Right renal pelvis (tissue), 4 donors: ENCODE data around the gene KCND3. TPM values are rescaled to one million over a fixed set of nuclear protein-coding genes. Genes with fewer than 3 reads are reported as not detected.
"Not testable (repeated sequence)": the region's sequence is repeated elsewhere in the genome, so short reads cannot be mapped to it uniquely, and the experiment has no call there.

ENCODE experiments used
- DNase-seq, 4 donors: peaks; one replicate each; pipeline ENCODE4 v3.0.0-alpha.2; 2013; ENCODE audit warnings: low read depth in 4 of 4, low spot score in 3 of 4, missing footprints in 1 of 4
- polyA plus RNA-seq, 4 donors: library from polyadenylated mRNA; unstranded; fragments of 120-200 nt; gene quantifications; one replicate each; pipeline ENCODE4 v1.2.1, GENCODE V29; 2013; ENCODE audit not compliant: insufficient read length in 4 of 4

KCND3 gene
- polyA plus RNA-seq, 4 donors, result 0.93 to 1.6 (median 1.3) TPM

DNA sequence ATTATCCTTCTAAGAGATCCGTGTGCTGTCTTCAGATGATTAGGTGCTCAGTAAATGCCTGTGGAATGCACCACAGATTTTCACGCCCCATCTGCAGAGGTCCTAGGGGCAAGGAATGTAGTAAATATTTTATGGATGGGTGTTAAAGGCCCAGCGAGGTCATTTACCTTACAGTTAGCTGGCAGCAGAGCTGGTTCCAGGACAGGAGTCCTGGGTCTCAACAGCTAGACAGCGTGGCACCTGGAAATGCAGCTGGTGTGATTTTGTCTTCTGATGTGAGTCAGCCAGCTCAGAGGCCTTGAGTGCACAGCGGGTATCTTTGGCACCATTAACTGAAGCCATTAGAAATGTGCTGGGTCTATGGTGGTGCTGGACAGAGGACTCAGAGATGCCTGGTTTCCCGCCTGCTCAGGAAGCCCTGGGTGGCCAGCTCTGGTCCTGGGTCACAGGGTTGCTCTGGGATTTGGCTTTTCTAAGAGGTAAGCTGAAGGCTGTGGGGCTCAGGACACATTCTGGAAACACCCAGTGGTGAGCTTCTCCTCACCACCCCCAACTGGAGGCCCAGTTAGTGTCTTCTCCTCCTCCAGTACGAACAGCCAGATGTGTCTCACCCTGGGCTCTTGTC is 168.2 kb downstream of the KCND3 start:
- DNase-seq, result no peak

- DNase-seq, result no peak
Measured at GRCh38 chr1:111819566-111820263, 169.8 kb downstream of the KCND3 start.

GRCh38 chr1:111818546-111818945 is 170.9 kb downstream of the KCND3 start:
- DNase-seq, result no peak

DNA sequence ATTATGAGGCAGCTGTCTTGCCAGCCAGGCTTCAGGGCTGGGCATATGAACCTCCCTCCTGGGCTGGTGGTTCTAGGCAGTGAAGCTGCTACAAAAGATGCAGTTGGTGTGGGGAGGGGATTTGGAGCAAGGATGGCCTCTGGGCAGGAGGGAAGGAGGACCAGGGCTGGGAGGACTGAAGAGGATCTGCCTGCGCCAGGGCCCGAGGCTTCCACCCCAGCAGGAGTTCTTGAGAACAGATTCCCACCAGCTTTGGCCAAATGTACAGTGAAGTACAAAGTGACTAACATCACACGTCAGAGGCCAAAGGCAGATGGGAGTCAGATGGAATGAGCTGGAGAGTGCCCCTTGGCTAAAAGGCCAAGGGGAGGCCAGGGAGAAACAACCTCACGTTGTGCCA is 171.4 kb downstream of the KCND3 start:
- no peak for DNase-seq

DNA sequence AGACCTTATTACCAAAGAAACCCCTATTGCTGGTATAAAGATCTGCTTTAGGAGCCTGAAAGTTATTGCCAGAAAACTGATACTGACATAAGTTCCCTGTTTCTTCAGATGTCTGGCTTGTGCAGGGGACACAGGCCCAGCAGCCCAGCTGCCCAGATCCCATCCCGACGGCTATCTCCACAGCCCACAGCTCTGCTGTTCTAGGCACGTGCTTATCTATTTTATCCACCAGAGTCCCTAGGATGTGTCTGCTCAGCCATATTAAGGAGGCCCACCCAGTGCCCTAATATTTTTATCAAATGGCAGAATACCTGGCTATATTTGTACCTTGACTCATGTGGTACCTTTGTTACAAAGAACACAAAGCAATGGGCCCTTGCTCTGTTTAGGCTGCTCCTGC is 174.8 kb downstream of the KCND3 start:
- no peak for DNase-seq

DNA sequence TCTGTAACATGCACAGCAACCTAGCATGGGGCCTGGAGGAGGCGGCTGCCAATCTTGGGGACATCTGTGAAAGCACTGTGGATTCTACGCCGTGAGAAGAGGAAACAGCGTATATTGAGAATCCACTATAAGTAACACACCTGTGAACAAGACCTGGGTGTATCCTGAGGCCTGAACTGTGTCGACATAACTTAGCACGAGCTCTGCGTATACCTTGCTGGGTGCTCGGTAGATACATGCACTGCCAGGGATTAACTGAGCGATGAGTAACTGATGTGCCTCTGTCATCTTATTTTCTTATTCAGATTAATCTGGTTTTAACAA is 175.2 kb downstream of the KCND3 start:
- no peak for DNase-seq

GRCh38 chr1:111813440-111814304 is 175.8 kb downstream of the KCND3 start:
- DNase-seq, result no peak

DNA sequence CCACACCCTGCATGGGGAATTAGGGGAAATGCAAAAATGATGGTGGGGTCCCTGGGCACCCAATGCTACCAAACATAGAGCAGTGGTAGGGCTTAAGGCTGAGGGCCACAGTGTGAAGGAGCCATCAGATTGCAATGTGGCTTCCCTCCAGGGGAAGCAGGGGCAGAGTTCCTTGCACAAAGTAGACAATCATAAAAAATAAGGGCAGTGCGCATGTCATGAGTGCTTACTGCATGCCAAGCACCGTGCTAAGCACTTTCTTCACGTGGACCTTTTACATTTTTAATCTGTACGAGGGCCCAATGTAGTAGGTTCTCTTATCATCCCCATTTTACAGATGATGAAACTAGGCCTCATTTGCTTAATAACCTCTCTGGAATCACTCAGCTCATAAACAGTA is 177.2 kb downstream of the KCND3 start:
- DNase-seq, result no peak

DNA sequence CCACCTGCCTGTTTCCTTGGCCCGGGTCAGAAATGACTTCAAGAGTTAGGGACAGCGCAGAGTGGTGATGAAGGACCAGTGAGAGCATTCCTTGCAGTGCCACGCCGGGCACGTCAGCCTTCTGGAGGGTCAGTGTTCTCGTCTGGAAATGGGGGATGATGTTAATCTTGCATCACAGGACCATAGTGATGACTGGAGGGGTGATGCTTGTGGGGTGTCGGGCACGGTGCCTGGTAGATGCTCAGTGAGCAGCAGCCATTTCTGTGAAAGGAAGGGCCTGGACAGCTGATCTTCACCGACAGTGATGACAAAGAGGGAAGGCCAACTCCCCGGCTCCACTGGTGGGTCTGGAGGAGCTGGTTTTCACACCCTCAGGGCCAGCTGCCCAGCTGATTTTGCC is 177.6 kb downstream of the KCND3 start:
- DNase-seq, result no peak

GRCh38 chr1:111805251-111805650 is 184.2 kb downstream of the KCND3 start:
- DNase-seq, result no peak

DNA sequence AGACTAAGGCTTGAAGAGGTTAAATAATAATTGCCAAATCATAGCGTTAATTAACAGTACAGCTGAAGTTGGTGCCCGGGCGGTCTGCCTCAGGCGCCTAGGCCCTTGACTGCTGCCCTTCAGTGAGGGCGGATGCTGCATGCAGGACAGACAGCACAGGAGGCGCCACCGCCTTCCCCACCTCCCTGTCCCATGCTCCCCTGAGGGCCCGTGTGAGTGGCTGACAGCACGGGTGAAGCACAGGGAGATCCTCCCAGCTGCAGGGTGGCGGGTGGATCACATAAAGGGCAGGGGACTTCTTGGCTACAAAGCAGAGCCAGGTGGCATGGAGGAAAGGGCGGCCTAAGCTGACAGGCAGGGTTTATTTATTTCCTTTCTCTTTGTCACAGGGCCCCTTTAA is 184.7 kb downstream of the KCND3 start:
- DNase-seq, result no peak

- no peak for DNase-seq
Measured at GRCh38 chr1:111803951-111804350, 185.5 kb downstream of the KCND3 start.

GRCh38 chr1:111802984-111803383 is 186.5 kb downstream of the KCND3 start:
- no peak for DNase-seq

DNA sequence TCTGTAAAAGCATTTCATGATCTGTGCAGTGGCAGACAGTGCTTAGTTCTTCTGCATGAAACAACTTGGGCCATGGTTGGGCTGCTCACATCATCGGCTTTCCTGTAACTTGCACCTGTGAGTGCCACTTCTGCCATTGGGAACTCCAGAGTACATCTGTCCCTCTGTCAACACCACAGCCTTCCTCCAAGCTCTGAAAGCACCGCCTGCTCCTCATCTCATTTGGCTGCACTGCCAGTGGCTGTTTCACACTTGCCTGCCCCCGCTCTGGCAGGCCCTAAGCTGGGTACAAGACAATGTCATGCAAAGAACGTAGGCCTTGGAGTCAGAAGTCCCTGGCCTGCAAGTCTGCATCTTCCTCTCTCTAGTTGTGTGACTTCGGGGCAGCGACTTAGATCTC is 187.4 kb downstream of the KCND3 start:
- DNase-seq, result no peak

DNA sequence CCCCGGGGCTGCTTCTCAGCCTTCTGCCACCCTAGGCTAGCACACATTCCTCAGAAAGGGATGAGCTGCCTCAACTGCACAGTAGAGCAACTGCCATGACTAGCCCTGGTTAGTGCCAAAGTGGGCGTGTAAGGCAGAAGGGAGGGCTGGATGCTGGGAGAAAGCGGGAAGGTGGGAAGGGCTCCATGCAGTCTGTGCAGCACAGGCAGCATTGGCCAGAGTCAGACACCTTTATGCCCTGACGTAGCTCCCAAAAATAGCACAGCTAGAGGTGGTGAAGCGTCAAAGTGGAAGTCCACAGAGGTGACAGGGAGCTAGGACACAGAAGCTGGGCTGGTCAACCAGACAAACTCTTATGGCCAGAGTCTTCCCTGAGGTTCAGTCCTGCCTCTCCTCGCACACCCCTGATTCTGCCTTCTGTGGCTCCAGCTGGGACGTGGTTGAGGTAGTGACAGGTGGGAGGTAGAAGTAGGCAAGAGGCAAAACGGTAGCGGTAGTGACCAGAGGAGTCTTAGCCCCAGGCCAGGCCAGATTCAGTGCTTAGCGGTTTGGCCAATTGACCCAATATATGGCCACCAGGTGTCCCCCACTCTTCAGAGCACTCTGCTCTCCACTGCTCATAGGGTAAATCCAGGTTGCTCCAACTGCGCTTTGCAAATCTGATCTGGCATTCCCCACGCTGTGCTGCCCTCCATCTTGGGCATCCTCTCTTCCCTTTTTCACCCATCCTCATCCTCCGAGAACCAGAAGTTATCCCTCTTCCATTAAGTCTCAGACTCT is 188.2 kb downstream of the KCND3 start:
- no peak for DNase-seq

GRCh38 chr1:111799722-111800121 is 189.7 kb downstream of the KCND3 start:
- DNase-seq, result not testable (repeated sequence)

GRCh38 chr1:111798580-111798979 is 190.9 kb downstream of the KCND3 start:
- DNase-seq, result no peak

- DNase-seq, result no peak
Measured at GRCh38 chr1:111795401-111795800, 194.1 kb downstream of the KCND3 start.

GRCh38 chr1:111793923-111794322 is 195.5 kb downstream of the KCND3 start:
- no peak for DNase-seq

DNA sequence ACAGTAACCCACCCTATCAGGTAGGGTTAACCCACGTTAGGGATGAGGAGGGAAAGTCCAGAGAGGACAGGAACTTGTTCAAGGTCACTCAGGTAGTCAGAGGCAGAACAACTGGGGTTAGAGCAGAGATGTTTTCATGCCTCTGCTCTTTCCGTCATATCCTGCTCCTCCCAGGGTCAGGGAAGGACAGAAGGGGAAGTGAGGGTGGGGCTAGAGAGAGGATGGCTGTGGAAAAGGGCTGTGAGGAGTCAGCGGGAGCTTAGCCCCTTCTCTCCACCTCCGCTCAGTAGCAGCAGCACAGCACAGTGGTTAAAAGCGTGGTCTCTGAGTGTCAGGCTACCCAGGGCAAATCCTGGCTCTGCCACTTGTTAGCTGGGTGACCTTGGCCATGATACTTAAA is 197.2 kb downstream of the KCND3 start:
- DNase-seq, result no peak

DNA sequence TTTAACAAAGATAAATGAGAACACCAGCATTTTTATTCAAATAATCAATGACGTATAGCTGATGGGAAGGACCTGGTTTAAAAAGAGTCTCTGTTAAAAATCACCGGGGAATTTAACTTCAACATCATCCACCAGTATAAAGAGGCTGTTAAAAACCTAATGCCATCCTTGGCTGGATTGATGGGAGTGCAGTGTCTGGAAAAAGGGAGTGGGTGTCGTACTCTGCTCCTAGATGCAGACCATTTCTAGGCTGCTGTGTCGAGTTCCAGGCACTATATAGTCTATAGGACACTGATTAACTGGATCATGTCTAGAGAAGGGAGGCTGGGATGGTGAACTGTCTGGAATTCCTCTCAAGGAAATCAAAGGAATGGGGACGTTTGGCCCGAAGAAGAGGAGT is 197.7 kb downstream of the KCND3 start:
- DNase-seq, result no peak
